ENCODE data around the gene EEFSEC. TPM values are rescaled to one million over a fixed set of nuclear protein-coding genes. Genes with fewer than 3 reads are reported as not detected.

EEFSEC gene
- total RNA-seq, 1 experiment from 2014 or later, result 15.4 TPM

- H3K4me3 ChIP-seq (ENCODE audit: low read depth in 2 of 2, low read length in 2 of 2), result no peak overlapping the region
- intact Hi-C loops (cut with micrococcal nuclease; ENCODE audit: unreplicated experiment), result no loop called here
- H3K4me1 ChIP-seq (ENCODE audit: control insufficient read depth, insufficient read depth, low read length), result no peaks in the 10 kb centered on the region
- ATAC-seq (no peak), DNase-seq (ENCODE audit: low read depth, low spot score) (no peak)
- ChIA-PET CTCF (no interaction called here), POLR2A (no interaction called here)
- H3K9me3 ChIP-seq (ENCODE audit: control insufficient read depth, insufficient read depth, low read depth, low read length), result no peaks in the 10 kb centered on the region
- H3K36me3 ChIP-seq (ENCODE audit: control insufficient read depth, insufficient read depth, low read length), result no peaks in the 10 kb centered on the region
- H3K27ac ChIP-seq (ENCODE audit: low read length), result no peak overlapping the region
- TF ChIP-seq TCF7L2 (IDR thresholded peaks at IDR 0.05; ENCODE audit: low read depth, low read length) (no peak), SIN3A (IDR thresholded peaks at IDR 0.05; ENCODE audit: borderline replicate concordance, insufficient read depth, low read depth, low read length) (no peak), POLR2AphosphoS5 (IDR thresholded peaks at IDR 0.05; ENCODE audit: low read depth, low read length) (no peak), CTCF (IDR thresholded peaks at IDR 0.05) (no peak)
- TF ChIP-seq, protein P1, sequence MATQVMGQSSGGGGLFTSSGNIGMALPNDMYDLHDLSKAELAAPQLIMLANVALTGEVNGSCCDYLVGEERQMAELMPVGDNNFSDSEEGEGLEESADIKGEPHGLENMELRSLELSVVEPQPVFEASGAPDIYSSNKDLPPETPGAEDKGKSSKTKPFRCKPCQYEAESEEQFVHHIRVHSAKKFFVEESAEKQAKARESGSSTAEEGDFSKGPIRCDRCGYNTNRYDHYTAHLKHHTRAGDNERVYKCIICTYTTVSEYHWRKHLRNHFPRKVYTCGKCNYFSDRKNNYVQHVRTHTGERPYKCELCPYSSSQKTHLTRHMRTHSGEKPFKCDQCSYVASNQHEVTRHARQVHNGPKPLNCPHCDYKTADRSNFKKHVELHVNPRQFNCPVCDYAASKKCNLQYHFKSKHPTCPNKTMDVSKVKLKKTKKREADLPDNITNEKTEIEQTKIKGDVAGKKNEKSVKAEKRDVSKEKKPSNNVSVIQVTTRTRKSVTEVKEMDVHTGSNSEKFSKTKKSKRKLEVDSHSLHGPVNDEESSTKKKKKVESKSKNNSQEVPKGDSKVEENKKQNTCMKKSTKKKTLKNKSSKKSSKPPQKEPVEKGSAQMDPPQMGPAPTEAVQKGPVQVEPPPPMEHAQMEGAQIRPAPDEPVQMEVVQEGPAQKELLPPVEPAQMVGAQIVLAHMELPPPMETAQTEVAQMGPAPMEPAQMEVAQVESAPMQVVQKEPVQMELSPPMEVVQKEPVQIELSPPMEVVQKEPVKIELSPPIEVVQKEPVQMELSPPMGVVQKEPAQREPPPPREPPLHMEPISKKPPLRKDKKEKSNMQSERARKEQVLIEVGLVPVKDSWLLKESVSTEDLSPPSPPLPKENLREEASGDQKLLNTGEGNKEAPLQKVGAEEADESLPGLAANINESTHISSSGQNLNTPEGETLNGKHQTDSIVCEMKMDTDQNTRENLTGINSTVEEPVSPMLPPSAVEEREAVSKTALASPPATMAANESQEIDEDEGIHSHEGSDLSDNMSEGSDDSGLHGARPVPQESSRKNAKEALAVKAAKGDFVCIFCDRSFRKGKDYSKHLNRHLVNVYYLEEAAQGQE (IDR thresholded peaks at IDR 0.05; ENCODE audit: insufficient read depth in 1 of 2, low read depth in 2 of 2, low read length in 1 of 2), result no peak
- H3K27me3 ChIP-seq (ENCODE audit: control insufficient read depth, insufficient read depth, low read length), result no peaks in the 10 kb centered on the region
- BruUV-seq (replicated peaks), result no TSS peak
- in situ Hi-C loops (cut with HindIII; ENCODE audit: low pct_unique_long_range_greater_than_20kb, low sequenced_read_pairs), result no loop called here
Measured at GRCh38 chr3:128260275-128260674, 107.0 kb downstream of the EEFSEC start.

DNA sequence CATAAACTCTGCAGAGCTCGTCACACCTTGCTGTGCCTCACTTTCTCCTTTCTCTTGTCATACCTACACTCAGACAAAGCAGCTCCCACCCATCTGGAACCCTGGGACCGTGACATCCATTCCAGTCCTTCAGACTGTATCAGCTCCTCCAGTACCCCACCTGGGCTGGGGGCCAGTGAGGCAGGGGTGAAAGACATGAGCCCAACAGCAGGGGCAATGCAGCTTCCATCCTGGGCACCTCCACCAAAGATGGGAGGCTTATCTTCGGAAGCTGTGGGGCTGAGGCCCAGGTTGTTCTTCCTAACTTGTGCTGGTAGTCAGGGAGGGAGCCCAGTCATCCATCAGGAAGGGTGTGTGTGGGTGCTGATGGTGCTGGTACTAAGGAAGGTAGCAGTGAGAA, 109.2 kb downstream of the EEFSEC start:
- BruUV-seq (replicated peaks), result no TSS peak
- in situ Hi-C loops (cut with HindIII; ENCODE audit: low pct_unique_long_range_greater_than_20kb, low sequenced_read_pairs), result no loop called here
- POLR2A ChIA-PET, result no interaction called here

More for the DNA sequence above, 109.2 kb downstream of the EEFSEC start:
- CTCF ChIA-PET, result no interaction called here
- ATAC-seq (no peak), DNase-seq (ENCODE audit: low read depth, low spot score) (no peak)
- H3K27ac ChIP-seq (ENCODE audit: low read length), result no peak overlapping the region
- H3K4me1 ChIP-seq (ENCODE audit: control insufficient read depth, insufficient read depth, low read length), result no peaks in the 10 kb centered on the region
- H3K9me3 ChIP-seq (ENCODE audit: control insufficient read depth, insufficient read depth, low read depth, low read length), result no peaks in the 10 kb centered on the region
- H3K36me3 ChIP-seq (ENCODE audit: control insufficient read depth, insufficient read depth, low read length), result no peaks in the 10 kb centered on the region
- H3K4me3 ChIP-seq (ENCODE audit: low read depth in 2 of 2, low read length in 2 of 2), result no peak overlapping the region
- intact Hi-C loops (cut with micrococcal nuclease; ENCODE audit: unreplicated experiment), result no loop called here
- TF ChIP-seq POLR2AphosphoS5 (IDR thresholded peaks at IDR 0.05; ENCODE audit: low read depth, low read length) (no peak), TCF7L2 (IDR thresholded peaks at IDR 0.05; ENCODE audit: low read depth, low read length) (no peak), SIN3A (IDR thresholded peaks at IDR 0.05; ENCODE audit: borderline replicate concordance, insufficient read depth, low read depth, low read length) (no peak), CTCF (IDR thresholded peaks at IDR 0.05) (no peak)
- TF ChIP-seq, protein P1 (IDR thresholded peaks at IDR 0.05; ENCODE audit: insufficient read depth in 1 of 2, low read depth in 2 of 2, low read length in 1 of 2), result no peak
- H3K27me3 ChIP-seq (ENCODE audit: control insufficient read depth, insufficient read depth, low read length), result no peaks in the 10 kb centered on the region

Data from Panc1 (cell line).